ENCODE data around the gene POLR3B. TPM values are rescaled to one million over a fixed set of nuclear protein-coding genes. Genes with fewer than 3 reads are reported as not detected.

POLR3B gene
- total RNA-seq: 7.3 and 8.0 TPM in 2 replicates

DNA sequence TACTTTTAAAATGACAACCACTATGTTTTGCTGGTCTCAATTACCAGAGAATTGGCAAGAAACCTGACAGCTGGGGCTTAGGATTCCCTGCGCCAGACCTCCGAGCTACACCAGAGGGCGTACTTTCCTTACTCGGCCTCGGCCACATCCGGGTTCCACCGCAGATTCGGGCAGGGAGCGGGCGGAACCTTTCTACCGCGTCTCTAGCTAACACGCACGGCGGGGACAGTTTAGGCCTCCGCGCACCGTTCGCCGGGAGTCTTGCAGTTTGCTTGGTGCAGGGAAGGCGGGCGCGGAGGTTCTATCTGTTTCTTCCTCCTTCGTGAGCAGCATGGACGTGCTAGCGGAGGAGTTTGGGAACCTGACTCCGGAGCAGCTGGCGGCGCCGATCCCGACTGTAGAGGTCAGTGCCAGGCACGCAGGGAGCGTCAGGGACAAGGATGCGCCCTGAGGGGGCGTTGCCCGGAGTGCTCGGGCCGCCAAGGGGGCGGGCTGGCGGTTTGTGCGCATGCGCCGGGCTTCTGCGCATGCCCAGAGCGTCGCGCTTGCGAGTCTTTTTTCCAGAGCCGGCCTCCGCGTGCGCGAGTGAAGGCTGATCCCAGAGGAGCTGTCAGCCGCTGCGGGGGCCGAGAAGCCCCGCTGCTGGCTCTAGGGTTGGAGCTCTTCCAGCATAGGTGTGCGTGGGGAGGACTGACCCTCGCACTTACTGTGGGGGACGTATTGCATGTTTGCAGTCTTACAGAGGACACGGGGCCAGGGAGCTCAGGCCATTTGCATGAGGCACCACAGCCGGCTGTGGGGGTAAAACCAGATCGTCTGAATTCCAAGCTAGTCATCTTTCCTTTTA is at the start of gene POLR3B:
Gene POLR3B (plus strand): TSS at position 200 of the 847 bp plus-strand sequence. CDS start 132 bp downstream, at position 332.
- Mint-ChIP-seq H3K27me3 (no peaks in the 10 kb centered on the region), H3K27ac (peak within 1 kb of the TSS; percentile 92), H3K4me3 (peak within 1 kb of the TSS; percentile 95), H3K4me1 (peaks cover 16% of the 10 kb centered on the region), H3K36me3 (ENCODE audit: low read depth) (peaks cover 5% of the 10 kb centered on the region), H3K9me3 (no peaks in the 10 kb centered on the region)
- peak; percentile 92 for ATAC-seq (ENCODE audit: low read depth)
- peak; percentile 96 for DNase-seq
- POLR2A ChIA-PET: interaction anchor here (0.6 to 2.6 kb wide), 12 partner anchors 52 to 736 kb away, joined by 3 to 36 read pairs (median 4); partner anchors contain the start of genes CKAP4, CRY1, MTERF2 and TCP11L2
- intact Hi-C loops (cut with micrococcal nuclease): loop anchor here (1.0 to 5.0 kb wide), 9 partner anchors 55 to 1405 kb away; partner anchors contain the start of genes CKAP4, CRY1, PRDM4 and RIC8B
- CTCF ChIA-PET: interaction anchor here (1.0 to 2.9 kb wide), 14 partner anchors 9 to 562 kb away, joined by 3 to 25 read pairs (median 4); no protein-coding TSS in a partner anchor
- TF ChIP-seq, protein P1, sequence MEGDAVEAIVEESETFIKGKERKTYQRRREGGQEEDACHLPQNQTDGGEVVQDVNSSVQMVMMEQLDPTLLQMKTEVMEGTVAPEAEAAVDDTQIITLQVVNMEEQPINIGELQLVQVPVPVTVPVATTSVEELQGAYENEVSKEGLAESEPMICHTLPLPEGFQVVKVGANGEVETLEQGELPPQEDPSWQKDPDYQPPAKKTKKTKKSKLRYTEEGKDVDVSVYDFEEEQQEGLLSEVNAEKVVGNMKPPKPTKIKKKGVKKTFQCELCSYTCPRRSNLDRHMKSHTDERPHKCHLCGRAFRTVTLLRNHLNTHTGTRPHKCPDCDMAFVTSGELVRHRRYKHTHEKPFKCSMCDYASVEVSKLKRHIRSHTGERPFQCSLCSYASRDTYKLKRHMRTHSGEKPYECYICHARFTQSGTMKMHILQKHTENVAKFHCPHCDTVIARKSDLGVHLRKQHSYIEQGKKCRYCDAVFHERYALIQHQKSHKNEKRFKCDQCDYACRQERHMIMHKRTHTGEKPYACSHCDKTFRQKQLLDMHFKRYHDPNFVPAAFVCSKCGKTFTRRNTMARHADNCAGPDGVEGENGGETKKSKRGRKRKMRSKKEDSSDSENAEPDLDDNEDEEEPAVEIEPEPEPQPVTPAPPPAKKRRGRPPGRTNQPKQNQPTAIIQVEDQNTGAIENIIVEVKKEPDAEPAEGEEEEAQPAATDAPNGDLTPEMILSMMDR (IDR thresholded peaks at IDR 0.05): peak; percentile 49

DNA sequence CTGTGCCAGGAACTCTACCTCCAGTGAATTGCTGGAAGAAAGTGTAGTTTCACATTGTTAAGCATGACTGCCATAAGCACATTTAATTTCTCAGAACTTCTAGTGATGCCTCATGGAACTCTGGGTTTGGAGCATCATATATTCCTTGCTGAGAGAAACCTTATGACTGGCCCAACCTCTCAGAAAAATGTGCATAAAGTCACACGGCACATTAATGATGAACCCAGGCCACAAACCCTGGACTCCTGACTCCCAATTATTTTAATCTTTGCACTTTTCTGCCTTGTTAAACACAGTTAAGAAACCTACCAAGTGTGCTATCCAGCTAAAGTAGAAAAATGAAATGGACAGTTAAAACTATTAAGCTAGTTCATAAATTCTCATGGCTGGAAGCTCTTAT is 49.4 kb upstream of the POLR3B start:
- Mint-ChIP-seq H3K4me3 (no peak overlapping the region), H3K9me3 (no peaks in the 10 kb centered on the region), H3K27me3 (no peaks in the 10 kb centered on the region), H3K36me3 (ENCODE audit: low read depth) (peaks cover 68% of the 10 kb centered on the region), H3K27ac (no peak overlapping the region), H3K4me1 (peaks cover 76% of the 10 kb centered on the region)
- ChIA-PET CTCF (no interaction called here), POLR2A (interaction anchor here (1.0 to 1.1 kb wide), 2 partner anchors 22 to 61 kb away, joined by 3 read pairs; no protein-coding TSS in a partner anchor)
- DNase-seq: no peak
- ATAC-seq (ENCODE audit: low read depth): no peak
- TF ChIP-seq, protein P1 (IDR thresholded peaks at IDR 0.05): no peak
- intact Hi-C loops (cut with micrococcal nuclease): loop anchor here (10.0 kb wide), 2 partner anchors 953 to 1203 kb away; partner anchors contain the start of gene WASHC4

DNA sequence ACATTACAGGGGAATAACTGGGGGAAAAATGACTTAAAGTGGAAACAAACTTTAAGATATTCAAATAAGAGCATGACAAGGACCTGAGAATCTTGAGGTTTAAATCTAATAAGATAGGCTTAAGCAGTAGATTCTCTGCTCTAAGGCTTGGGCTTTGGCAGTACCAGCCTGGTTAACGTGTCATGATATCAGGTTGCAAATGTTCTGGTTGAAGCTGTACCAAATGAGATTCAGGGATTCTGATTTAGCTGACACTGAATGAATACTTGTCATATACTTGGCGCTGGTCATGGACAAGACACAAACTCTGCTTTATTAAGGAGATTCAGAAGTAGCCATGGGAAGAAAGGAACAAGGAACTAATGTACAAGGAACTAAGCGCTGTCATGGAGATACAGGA is 48.9 kb upstream of the POLR3B start:
- Mint-ChIP-seq H3K27me3 (no peaks in the 10 kb centered on the region), H3K27ac (no peak overlapping the region), H3K9me3 (no peaks in the 10 kb centered on the region), H3K4me1 (peaks cover 73% of the 10 kb centered on the region), H3K4me3 (no peak overlapping the region), H3K36me3 (ENCODE audit: low read depth) (peaks cover 70% of the 10 kb centered on the region)
- POLR2A ChIA-PET: interaction anchor here (1.0 to 1.1 kb wide), 2 partner anchors 23 to 62 kb away, joined by 3 read pairs; no protein-coding TSS in a partner anchor
- ATAC-seq (ENCODE audit: low read depth): no peak
- CTCF ChIA-PET: no interaction called here
- no peak for DNase-seq
- intact Hi-C loops (cut with micrococcal nuclease): loop anchor here (10.0 kb wide), 2 partner anchors 954 to 1204 kb away; partner anchors contain the start of gene WASHC4
- TF ChIP-seq, protein P1 (IDR thresholded peaks at IDR 0.05): no peak

DNA sequence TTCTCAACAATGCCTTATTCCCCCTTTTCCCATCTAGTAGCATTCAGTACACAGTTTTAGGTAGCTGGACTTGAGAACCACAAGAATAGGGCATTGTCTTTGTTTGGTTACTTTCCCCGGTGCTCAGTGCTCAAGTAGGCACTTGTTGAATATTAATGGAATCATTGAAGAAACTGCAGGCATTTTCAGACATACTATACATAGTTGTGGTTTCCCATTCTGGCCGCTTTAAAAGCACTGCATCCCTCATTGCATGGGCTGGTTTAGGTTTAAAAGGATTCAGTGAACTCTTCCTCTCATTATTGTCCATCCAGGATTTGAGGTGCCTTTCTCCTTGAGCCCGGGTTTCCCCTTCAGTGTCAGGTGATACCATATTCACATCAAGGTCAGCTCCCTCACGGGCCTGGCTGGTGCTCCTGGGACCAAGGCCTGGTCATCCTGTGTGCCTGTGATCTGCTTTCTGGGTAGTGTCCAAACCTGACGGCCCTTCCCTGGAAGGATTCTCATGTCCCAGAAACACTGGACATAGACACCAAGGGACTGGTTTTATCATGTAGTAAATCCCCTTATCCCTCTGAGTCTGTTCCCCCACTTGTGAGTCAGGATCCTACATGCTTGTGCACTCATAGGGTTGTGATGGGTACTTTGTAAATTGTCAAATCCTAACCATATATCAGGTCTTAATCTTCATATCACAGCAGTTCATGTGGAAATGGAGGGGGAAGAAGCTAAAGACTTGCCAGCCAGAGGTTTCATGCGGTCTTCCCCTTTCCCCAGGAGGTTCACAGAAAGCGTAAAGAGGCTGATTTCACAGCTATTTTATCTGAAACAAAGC is 47.7 kb upstream of the POLR3B start:
- peaks cover 60% of the 10 kb centered on the region for H3K4me1 Mint-ChIP-seq
- no peak for ATAC-seq (ENCODE audit: low read depth)
- intact Hi-C loops (cut with micrococcal nuclease): loop anchor here (10.0 kb wide), 2 partner anchors 955 to 1205 kb away; partner anchors contain the start of gene WASHC4
- H3K4me3 Mint-ChIP-seq: no peak overlapping the region
- peak overlapping the region; percentile 37 for H3K27ac Mint-ChIP-seq
- DNase-seq: no peak
- peaks cover 67% of the 10 kb centered on the region for H3K36me3 Mint-ChIP-seq (ENCODE audit: low read depth)
- CTCF ChIA-PET: interaction anchor here (1.3 to 2.1 kb wide), 3 partner anchors 83 to 889 kb away, joined by 3 to 9 read pairs (median 6); no protein-coding TSS in a partner anchor
- TF ChIP-seq, protein P1 (IDR thresholded peaks at IDR 0.05): no peak
- no peaks in the 10 kb centered on the region for H3K9me3 Mint-ChIP-seq
- H3K27me3 Mint-ChIP-seq: no peaks in the 10 kb centered on the region
- POLR2A ChIA-PET: interaction anchor here (1.4 to 1.9 kb wide), 3 partner anchors 8 to 82 kb away, joined by 3 to 10 read pairs (median 4); partner anchors contain the start of gene TCP11L2

All from activated B cell treated with CpG ODN at 0.5 μM for 24 hours (primary cell).